Measurements from ENCODE around the gene CNIH3.
"Not testable (repeated sequence)": the region's sequence is repeated elsewhere in the genome, so short reads cannot be mapped to it uniquely, and the experiment has no call there.

CNIH3 gene

DNA sequence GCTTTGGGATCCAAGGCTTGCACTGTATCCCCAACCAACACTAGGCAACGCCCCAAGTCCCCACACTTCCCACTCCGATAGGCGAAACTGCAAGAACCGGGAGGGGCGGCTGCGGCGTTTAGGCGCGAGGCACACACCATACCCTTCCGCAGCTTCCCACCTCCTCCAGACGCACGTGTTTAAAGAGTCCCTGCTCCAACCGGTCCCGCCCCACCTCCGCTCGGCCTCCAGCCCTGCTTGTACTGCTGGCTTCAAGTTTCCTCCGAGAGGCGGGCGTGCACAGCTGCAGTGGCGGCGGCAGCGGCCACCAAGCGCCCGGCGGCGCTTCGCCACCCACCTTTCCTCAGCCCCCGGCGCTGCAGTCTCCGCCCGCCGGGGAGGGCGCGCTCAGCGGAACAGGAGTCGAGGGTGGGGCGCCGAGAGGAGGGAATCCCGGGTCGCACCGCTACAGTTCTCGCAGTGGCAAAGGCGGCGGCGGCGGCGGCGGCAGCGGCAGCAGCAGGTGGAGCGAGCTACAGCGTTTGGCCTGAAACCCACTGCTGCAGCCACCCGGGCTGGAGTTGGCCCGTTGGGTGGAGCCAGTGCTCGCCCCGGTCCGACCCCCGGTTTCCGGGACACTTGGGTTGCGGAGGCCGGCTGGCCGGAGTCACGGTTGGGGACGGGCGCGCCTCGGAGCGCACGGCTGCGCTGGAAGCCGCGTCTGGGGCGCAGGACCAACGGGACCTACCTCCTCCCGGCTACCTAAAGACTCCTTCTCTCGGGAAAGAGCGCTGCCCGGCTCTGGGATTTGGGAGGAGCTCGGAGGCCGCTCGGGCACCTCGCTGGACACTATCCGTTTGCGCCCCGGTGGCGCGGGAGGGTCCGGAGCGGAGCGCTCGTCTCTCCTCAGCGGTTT is at the start of gene CNIH3:
CNIH3 (plus strand) TSS at position 457 of the 895 bp plus-strand sequence. CDS start 858 bp downstream, outside the sequence.
- peak; percentile 68 for DNase-seq

DNA sequence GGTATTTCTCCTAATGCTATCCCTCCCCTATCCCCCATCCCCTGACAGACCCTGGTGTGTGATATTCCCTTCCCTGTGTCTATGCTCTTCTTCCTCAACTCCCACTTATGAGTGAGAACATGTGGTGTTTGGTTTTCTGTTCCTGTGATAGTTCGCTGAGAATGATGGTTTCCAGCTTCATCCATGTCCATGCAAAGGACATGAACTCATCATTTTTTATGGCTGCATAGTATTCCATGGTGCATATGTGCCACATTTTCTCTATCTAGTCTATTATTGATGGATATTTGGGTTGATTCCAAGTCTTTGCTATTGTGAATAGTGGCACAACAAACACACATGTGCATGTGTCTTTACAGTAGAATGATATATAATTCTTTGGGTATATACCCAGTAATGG is 49.6 kb upstream of the CNIH3 start:
- DNase-seq, result not testable (repeated sequence)

DNA sequence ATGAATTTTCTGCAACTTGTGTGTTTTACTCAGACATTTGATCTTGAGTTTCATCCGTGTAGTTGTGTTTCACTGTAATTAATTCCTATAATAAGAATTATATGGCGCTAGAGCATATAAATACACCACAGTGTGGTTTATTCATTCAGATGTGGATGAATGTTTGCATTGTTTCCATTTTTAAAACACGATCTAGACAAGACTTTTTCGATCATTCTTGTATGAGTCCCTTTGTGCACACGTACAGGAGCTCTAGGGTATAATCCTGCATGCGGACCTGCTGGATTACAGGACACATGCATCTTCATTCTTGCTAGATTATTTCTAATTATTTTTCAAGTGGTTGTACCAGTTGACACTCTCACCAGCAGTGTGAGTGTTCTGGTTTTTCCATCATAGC is 46.8 kb upstream of the CNIH3 start:
- no peak for DNase-seq

DNA sequence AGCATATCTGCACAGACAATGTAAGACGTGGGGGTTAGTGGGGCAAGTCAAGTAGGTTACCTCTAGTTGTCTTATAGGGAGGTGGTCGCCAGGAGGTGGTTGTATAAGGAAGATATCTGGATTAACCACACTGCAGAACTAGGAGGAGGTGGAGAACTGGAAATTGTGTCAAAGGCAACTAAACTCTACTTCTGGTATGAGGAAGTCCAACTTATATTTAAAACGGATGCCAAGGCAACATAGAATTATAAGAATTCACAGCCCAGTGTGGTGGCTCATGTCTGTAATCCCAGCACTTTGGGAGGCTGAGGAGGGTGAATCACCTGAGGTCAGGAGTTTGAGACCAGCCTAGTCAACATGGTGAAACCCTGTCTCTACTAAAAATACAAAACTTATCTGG is 44.1 kb upstream of the CNIH3 start:
- not testable (repeated sequence) for DNase-seq

- DNase-seq, result no peak
These were observed 36.6 kb upstream of the CNIH3 start for GRCh38 chr1:224579526-224579925.

- no peak for DNase-seq
These were observed 36.1 kb upstream of the CNIH3 start for GRCh38 chr1:224580006-224580405.

GRCh38 chr1:224582041-224582440 is 34.1 kb upstream of the CNIH3 start:
- DNase-seq, result no peak

DNA sequence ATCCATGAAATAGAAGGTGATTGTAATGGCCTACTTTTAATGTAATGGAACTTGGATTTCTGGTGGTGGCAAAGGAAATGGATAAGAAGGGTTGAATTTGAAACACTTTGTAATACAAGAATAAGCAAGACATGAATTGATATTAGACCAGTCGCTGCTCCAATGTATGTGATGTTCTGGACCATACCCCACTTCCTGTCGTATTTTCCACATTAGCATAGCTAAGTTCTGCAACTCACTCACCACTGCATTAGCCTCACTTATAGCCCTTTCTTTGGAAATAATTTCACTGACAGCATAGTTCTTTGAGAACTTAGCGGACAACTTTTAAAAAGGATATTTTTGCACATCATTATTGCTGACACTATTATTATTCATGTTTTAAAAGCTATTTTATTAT is 32.3 kb upstream of the CNIH3 start:
- DNase-seq, result no peak

- DNase-seq, result no peak
These were observed 31.1 kb upstream of the CNIH3 start for GRCh38 chr1:224585051-224585450.

DNA sequence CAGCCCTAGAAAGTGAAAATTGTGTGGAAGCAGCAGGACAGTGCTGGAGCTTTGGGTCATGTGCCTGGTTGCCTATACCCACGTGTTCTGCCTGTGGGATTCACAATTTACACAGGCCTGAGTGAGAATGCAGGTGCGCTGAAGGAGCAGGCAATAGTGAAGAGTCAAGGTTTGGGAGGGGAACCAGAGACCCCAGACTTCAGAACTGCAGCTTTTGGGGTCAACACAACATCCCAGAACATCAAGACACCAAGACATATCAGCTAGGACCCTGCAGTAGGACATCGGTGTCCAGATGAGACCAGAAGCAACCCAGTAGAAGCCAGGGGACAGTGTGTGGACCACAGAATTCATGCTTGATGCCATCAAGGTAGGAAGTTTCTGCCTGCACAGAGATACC is 29.1 kb upstream of the CNIH3 start:
- no peak for DNase-seq

DNA sequence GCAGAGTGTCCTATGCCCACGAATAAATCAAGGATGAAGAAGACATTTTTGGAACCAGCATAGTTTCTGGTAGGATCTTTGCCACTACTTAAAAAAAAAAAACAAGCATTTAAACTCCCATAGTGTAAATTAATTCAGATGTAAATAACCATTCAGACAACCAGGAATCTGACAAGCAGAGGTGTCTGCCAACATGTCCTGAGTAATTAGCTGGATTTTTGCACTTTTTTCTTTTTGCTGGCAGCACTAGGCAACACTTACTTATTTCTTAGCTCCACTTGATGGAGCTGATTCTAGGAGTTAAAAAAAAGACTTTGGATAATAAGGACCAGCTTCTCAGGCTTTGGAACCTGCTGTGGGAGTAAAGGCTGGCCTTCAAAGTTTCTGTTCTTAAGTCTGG is 27.6 kb upstream of the CNIH3 start:
- no peak for DNase-seq

DNA sequence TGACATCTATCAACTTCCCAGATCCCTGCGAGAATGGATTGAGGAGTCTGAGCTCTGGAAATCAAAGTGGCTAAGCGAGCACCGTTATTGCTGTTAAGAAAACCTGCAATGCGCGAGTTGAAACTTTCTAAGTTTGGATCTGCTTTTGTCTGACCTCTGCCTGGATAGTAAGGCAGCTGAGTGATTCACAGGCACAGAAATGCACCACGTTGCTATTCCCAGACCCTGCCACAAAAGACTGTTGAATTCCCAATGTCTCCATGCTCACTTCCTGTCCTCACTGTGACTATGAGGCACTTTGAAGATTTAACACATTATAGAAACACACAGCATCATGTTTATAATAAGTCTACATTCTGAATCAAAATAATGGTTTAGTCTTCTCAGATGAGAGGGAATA is 27.1 kb upstream of the CNIH3 start:
- no peak for DNase-seq

DNA sequence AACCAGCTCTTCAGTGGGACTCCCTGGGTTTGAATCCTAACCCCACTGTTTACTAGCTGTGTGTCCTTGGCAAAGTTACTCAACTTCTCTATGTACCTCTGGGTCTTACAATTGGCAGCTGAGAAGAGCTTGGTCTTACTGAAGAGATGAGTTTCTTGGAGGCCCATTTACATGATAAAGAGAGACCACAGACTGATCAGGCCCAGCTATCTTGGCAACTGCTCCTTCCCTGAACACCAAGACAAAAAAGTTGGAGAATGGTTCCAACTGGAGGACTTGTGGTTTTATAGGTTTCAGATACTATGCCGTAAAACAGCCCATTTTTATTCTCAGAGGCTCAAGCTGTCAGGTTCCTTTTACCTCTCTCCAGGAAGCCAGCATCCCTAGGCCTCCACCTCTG is 24.8 kb upstream of the CNIH3 start:
- DNase-seq, result no peak

GRCh38 chr1:224592636-224593582 is 23.2 kb upstream of the CNIH3 start:
- peak; percentile 53 for DNase-seq

DNA sequence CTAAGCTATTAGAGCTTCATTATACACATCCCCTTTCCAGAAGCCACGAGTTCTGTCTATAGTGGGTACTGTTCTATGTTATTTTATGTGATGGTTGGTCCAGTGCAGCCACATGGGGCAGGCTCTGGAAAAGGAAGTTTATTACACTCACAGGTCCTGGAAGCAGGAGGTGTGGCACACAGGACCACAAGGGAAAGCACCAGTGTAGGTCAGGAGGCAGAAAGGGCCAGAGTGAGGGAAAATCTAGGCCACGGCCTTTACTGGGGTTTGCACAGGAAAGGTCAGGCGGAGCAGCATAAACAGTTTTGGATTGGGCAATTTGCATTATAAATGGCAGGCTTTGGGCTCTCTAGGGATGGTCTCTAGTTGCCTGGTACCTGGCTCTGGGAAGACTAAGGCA is 21.8 kb upstream of the CNIH3 start:
- no peak for DNase-seq

- DNase-seq, result no peak
These were observed 21.3 kb upstream of the CNIH3 start for GRCh38 chr1:224594851-224595250.

- DNase-seq, result no peak
These were observed 10.5 kb upstream of the CNIH3 start for GRCh38 chr1:224605482-224606181.

DNA sequence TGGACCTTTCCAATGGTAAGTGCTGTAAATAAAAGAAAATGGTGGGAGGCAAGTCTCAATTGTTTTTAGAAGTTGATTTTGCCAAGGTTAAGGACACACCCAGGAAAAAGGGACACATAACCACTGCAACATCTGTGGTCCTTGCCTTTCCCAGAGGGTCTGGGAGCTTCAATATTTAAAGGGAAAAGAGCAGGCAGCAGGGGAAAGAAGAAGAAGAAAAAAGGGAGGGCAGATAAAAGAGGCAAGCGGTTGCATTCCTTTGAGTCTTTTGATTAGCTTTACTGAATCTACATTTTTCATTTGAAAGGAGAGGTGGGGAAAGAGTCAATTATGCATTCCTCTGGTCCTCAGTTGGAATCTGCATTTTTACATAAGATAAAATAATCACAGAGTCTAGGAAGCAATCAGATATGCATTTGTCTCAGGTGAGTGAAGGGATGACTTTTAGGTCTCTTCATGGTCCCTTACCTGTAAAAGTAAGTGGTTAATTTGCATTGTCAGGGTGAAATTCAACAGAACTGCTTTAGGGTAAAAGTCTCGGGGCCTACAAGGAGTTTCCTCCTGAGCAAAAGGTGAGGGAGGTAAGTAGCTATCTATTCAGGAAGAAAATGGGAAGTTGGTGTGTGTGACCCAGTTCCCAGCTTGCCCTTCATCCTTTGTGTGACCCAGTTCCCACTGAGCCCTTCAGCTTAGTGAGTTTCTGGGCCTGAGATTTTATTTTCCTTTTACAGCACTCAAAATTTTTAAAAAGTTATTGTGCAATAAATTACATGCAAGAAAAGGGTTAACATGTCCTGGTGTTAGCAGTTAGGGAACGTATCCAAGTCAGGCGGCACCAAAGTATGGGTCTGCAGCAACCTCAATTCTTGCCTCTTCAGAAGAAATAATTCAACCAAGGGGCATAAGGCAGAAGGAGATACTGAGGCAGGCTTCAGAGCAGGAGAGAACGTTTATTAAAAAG is 8.6 kb upstream of the CNIH3 start:
- DNase-seq, result no peak

GRCh38 chr1:224609333-224609732 is 6.8 kb upstream of the CNIH3 start:
- DNase-seq, result no peak

GRCh38 chr1:224612246-224612645 is 3.9 kb upstream of the CNIH3 start:
- no peak for DNase-seq

GRCh38 chr1:224613486-224613885 is 2.6 kb upstream of the CNIH3 start:
- DNase-seq, result no peak
